Measurements from ENCODE around the gene DCAF17.

DCAF17 gene

GRCh38 chr2:171402906-171403580 lies 31.0 kb upstream of the DCAF17 start:
- Histone ChIP-seq H3K79me2 (ENCODE audit: insufficient read depth, low read length) (0 out of 2 replicates have a peak, but pooled peaks cover 4% of the 10 kb centered on the region), H3K4me2 (ENCODE audit: low read length) (no peak overlapping the region), H3K27me3 (ENCODE audit: insufficient read depth, low read length) (no peaks in the 10 kb centered on the region), H3K9ac (ENCODE audit: low read length) (no peak overlapping the region), H3K27ac (ENCODE audit: low read depth, low read length, poor library complexity, severe bottlenecking) (no peak overlapping the region), H3F3A (ENCODE audit: insufficient read depth, low read length) (no peaks in the 10 kb centered on the region; the same call in 1 of the 2 replicates), H3K9me3 (ENCODE audit: low read length) (peaks cover 13% of the 10 kb centered on the region), H3K4me3 (ENCODE audit: low read depth, low read length, poor library complexity, severe bottlenecking) (no peak overlapping the region), H4K20me1 (ENCODE audit: insufficient read depth, low read length) (no peaks in the 10 kb centered on the region), H3K9me2 (ENCODE audit: low read depth, low read length) (no peaks in the 10 kb centered on the region), H2AFZ (ENCODE audit: low read length) (no peak overlapping the region), H3K36me3 (ENCODE audit: insufficient read depth, low read length) (peaks cover 10% of the 10 kb centered on the region; the same call in 1 of the 2 replicates), H3K4me1 (ENCODE audit: insufficient read depth, low read length, severe bottlenecking) (peaks cover 26% of the 10 kb centered on the region)
- TF ChIP-seq EZH2 (IDR thresholded peaks at IDR 0.05; ENCODE audit: borderline replicate concordance, low read length): no peak
- no peak for TF ChIP-seq CTCF (IDR thresholded peaks at IDR 0.05; ENCODE audit: low read length)

- H3K9me3 ChIP-seq (ENCODE audit: low read length): peaks cover 13% of the 10 kb centered on the region
- no peak overlapping the region for H3K27ac ChIP-seq (ENCODE audit: low read depth, low read length, poor library complexity, severe bottlenecking)
- no peak for TF ChIP-seq CTCF (IDR thresholded peaks at IDR 0.05; ENCODE audit: low read length)
- no peak for TF ChIP-seq EZH2 (IDR thresholded peaks at IDR 0.05; ENCODE audit: borderline replicate concordance, low read length)
- H3K4me3 ChIP-seq (ENCODE audit: low read depth, low read length, poor library complexity, severe bottlenecking): no peak overlapping the region
- H3K36me3 ChIP-seq (ENCODE audit: insufficient read depth, low read length): peaks cover 10% of the 10 kb centered on the region; the same call in 1 of the 2 replicates
- H3K4me2 ChIP-seq (ENCODE audit: low read length): no peak overlapping the region
- 0 out of 2 replicates have a peak, but pooled peaks cover 4% of the 10 kb centered on the region for H3K79me2 ChIP-seq (ENCODE audit: insufficient read depth, low read length)
- no peaks in the 10 kb centered on the region for H4K20me1 ChIP-seq (ENCODE audit: insufficient read depth, low read length)
- H2AFZ ChIP-seq (ENCODE audit: low read length): no peak overlapping the region
- H3K9me2 ChIP-seq (ENCODE audit: low read depth, low read length): no peaks in the 10 kb centered on the region
- no peaks in the 10 kb centered on the region for H3K27me3 ChIP-seq (ENCODE audit: insufficient read depth, low read length)
- H3F3A ChIP-seq (ENCODE audit: insufficient read depth, low read length): no peaks in the 10 kb centered on the region; the same call in 1 of the 2 replicates
- no peak overlapping the region for H3K9ac ChIP-seq (ENCODE audit: low read length)
- H3K4me1 ChIP-seq (ENCODE audit: insufficient read depth, low read length, severe bottlenecking): peaks cover 21% of the 10 kb centered on the region
Observed at GRCh38 chr2:171404261-171404660, 29.8 kb upstream of the DCAF17 start.

- no peak overlapping the region for H2AFZ ChIP-seq (ENCODE audit: low read length)
- no peak overlapping the region for H3K27ac ChIP-seq (ENCODE audit: low read depth, low read length, poor library complexity, severe bottlenecking)
Observed at GRCh38 chr2:171404719-171405118, 29.3 kb upstream of the DCAF17 start.

More at GRCh38 chr2:171404719-171405118, 29.3 kb upstream of the DCAF17 start:
- Histone ChIP-seq H3K79me2 (ENCODE audit: insufficient read depth, low read length) (0 out of 2 replicates have a peak, but pooled peaks cover 4% of the 10 kb centered on the region), H3F3A (ENCODE audit: insufficient read depth, low read length) (no peaks in the 10 kb centered on the region; the same call in 1 of the 2 replicates), H3K36me3 (ENCODE audit: insufficient read depth, low read length) (peaks cover 10% of the 10 kb centered on the region; the same call in 1 of the 2 replicates), H3K4me2 (ENCODE audit: low read length) (no peak overlapping the region), H3K27me3 (ENCODE audit: insufficient read depth, low read length) (no peaks in the 10 kb centered on the region), H4K20me1 (ENCODE audit: insufficient read depth, low read length) (no peaks in the 10 kb centered on the region), H3K4me3 (ENCODE audit: low read depth, low read length, poor library complexity, severe bottlenecking) (no peak overlapping the region), H3K9ac (ENCODE audit: low read length) (no peak overlapping the region), H3K9me2 (ENCODE audit: low read depth, low read length) (no peaks in the 10 kb centered on the region), H3K4me1 (ENCODE audit: insufficient read depth, low read length, severe bottlenecking) (peaks cover 21% of the 10 kb centered on the region), H3K9me3 (ENCODE audit: low read length) (peaks cover 13% of the 10 kb centered on the region)
- no peak for TF ChIP-seq CTCF (IDR thresholded peaks at IDR 0.05; ENCODE audit: low read length)
- TF ChIP-seq EZH2 (IDR thresholded peaks at IDR 0.05; ENCODE audit: borderline replicate concordance, low read length): no peak

All from OCI-LY1 (cell line).